Heart left ventricle (tissue), 16 donors: ENCODE measurements around the gene PODXL2. TPM values are rescaled to one million over a fixed set of nuclear protein-coding genes. Genes with fewer than 3 reads are reported as not detected.

Experiments used
- ATAC-seq, 4 donors: fragments of 200-7000 bp; cut with Tn5 transposase; one replicate each; pipeline ENCODE4 v1.9.1; 2020 to 2022; ENCODE audit warnings: moderate library complexity in 4 of 4, mild to moderate bottlenecking in 3 of 4, moderate number of reproducible peaks in 1 of 4
- DNase-seq, 5 donors: peaks; one replicate each; pipeline ENCODE4 v3.0.0-alpha.2; 2020
- H3K27ac ChIP-seq, 12 donors: fragments of 200-600 bp; sonication (generic) in 4 of 12; one replicate each; pipeline versions ENCODE4 v1.5.0 to v1.8.0; 2016 to 2022; ENCODE audit warnings: mild to moderate bottlenecking in 2 of 12
- H3K27me3 ChIP-seq, 9 donors: fragments of 200-600 bp; sonication (generic) in 2 of 9; one replicate each; pipeline versions ENCODE4 v1.5.1 to v1.8.0; 2016 to 2022; ENCODE audit warnings: mild to moderate bottlenecking in 3 of 9
- H3K36me3 ChIP-seq, 9 donors: fragments of 200-600 bp; sonication (generic) in 2 of 9; one replicate each; pipeline versions ENCODE4 v1.5.0 to v1.8.0; 2018 to 2022; ENCODE audit warnings: mild to moderate bottlenecking in 2 of 9
- H3K4me1 ChIP-seq, 12 donors: fragments of 200-600 bp; sonication (generic) in 4 of 12; one replicate each; pipeline versions ENCODE4 v1.5.0 to v1.8.0; 2016 to 2022; ENCODE audit warnings: mild to moderate bottlenecking in 3 of 12
- H3K4me3 ChIP-seq, 12 donors: fragments of 200-600 bp; sonication (generic) in 4 of 12; one replicate each; pipeline versions ENCODE4 v1.5.0 to v1.8.0; 2017 to 2022; ENCODE audit warnings: mild to moderate bottlenecking in 9 of 12, moderate library complexity in 4 of 12
- H3K9me3 ChIP-seq, 12 donors: fragments of 200-600 bp; sonication (generic) in 4 of 12; one replicate each; pipeline versions ENCODE4 v1.5.0 to v1.8.0; 2016 to 2022; ENCODE audit warnings: mild to moderate bottlenecking in 1 of 12
- POLR2A ChIP-seq, 2 donors: fragments of 450-650 bp; IDR thresholded peaks; one replicate each; pipeline ENCODE4 v1.6.1; 2017; ENCODE audit warnings: antibody characterized with exemption in 2 of 2, mild to moderate bottlenecking in 2 of 2, moderate library complexity in 2 of 2
- WGBS, 4 donors: extraction: QIAGEN DNeasy Blood & Tissue Kit in 2 of 4; methylation state at CpG; one replicate each; pipeline versions ENCODE4 v1.1.5 to v1.1.7; 2013 to 2018; 5-methylcytosine and 5-hydroxymethylcytosine counted together
- intact Hi-C, 10 donors: fragments of 100-400 bp; cut with DNase I; formaldehyde crosslinking; loops; one replicate each; pipeline versions ENCODE4 v1.11.1 to v1.14.2; 2022
- polyA plus RNA-seq, 2 donors: library from polyadenylated mRNA; stranded (reverse); fragments of 200-250 nt; gene quantifications; one replicate each; pipeline ENCODE4 v1.2.3, GENCODE V29; 2013
- total RNA-seq, 9 donors: library from RNA; depleted of rRNA in 2 of 9; stranded (reverse); fragments of >200 nt in 2 of 9; fragmentation: NEBNext Ultra II Directional in 3 of 9; extraction: Animal tissue kit (Norgen Biotek cat#: 25700) in 3 of 9; gene quantifications; one replicate each; pipeline versions ENCODE4 v1.1.0 to v1.2.4, GENCODE V29; 2016 to 2023
- TF ChIP-seq, protein P1 (sequence below), 12 donors: fragments of 200-600 bp; sonication (generic) in 4 of 12; IDR thresholded peaks; one replicate each; pipeline versions ENCODE4 v1.5.0 to v1.8.0; 2018 to 2022; ENCODE audit warnings: antibody characterized with exemption in 12 of 12, mild to moderate bottlenecking in 5 of 12
- donor health status: ischemic (EF 13 %, LVEDD 7.1; RV severe dilation, severe dysfunction).
- donor health status: healthy with polysubstance abuse.
- donor health status: DM: no; HTN: yes; CAD: no.
- donor health status: DM: no; HTN: no; CAD: no.
- donor health status: ischemic (EF 25% LVEDD 6.9; RV normal size, moderate dysfunction).
- donor health status: ischemic (EF 25% LVEDD 5.7; RV mildly dilated, moderate dysfunction).
- donor health status: healthy.
- donor health status: DM: yes; HTN: yes; CAD: no.
- donor health status: ischemic (EF 35%, LVEDD 5.7; RV mildly dilated, moderate dysfunction).
- donor health status: nonischemic (EF 11% LVEDD 7.7; RV severe dilation, severe dysfunction).
- donor health status: DM: yes; HTN: yes; CAD: no.
- donor health status: PGD.
- donor health status: ischemic (EF 29% LVEDD 5.4; RV normal size, mild dysfunction).
- donor health status: nonischemic (EF 23%, LVEDD 6.1; RV moderate dilation, normal function).

The PODXL2 gene
- total and polyA plus RNA-seq, 11 donors = 0.72 to 4.1 (median 2.1) TPM

DNA sequence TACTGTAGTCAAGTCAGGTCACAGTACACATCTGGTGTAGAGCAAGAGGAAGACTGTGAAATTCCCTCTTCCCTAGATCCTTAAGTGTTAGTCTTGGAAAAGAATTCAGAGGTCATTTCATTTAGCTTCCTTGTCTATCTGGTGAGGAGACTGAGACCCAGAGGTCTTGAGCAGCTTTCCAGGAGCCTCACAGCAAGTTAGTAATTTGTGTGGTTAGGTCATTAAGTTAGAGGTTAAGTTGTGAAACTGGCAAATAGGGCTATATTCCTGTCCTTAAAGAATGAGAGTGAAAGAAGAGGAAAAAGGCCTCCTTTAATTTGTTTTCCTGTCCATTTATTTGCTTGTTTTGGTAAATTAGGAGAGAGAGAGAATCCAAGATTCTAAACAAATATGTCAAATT is 9.0 kb downstream of the PODXL2 start:
- Histone ChIP-seq H3K4me3 (no peak overlapping the region), H3K36me3 (no peaks in the 10 kb centered on the region), H3K4me1 (no peaks in the 10 kb centered on the region), H3K27ac (no peak overlapping the region), H3K27me3 (no peaks in the 10 kb centered on the region), H3K9me3 (no peaks in the 10 kb centered on the region)
- intact Hi-C loops = no loop called here
- ATAC-seq (no peak), DNase-seq (no peak)
- TF ChIP-seq, protein P1, sequence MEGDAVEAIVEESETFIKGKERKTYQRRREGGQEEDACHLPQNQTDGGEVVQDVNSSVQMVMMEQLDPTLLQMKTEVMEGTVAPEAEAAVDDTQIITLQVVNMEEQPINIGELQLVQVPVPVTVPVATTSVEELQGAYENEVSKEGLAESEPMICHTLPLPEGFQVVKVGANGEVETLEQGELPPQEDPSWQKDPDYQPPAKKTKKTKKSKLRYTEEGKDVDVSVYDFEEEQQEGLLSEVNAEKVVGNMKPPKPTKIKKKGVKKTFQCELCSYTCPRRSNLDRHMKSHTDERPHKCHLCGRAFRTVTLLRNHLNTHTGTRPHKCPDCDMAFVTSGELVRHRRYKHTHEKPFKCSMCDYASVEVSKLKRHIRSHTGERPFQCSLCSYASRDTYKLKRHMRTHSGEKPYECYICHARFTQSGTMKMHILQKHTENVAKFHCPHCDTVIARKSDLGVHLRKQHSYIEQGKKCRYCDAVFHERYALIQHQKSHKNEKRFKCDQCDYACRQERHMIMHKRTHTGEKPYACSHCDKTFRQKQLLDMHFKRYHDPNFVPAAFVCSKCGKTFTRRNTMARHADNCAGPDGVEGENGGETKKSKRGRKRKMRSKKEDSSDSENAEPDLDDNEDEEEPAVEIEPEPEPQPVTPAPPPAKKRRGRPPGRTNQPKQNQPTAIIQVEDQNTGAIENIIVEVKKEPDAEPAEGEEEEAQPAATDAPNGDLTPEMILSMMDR (IDR thresholded peaks at IDR 0.05) = no peak
- TF ChIP-seq POLR2A (IDR thresholded peaks at IDR 0.05) = no peak

DNA sequence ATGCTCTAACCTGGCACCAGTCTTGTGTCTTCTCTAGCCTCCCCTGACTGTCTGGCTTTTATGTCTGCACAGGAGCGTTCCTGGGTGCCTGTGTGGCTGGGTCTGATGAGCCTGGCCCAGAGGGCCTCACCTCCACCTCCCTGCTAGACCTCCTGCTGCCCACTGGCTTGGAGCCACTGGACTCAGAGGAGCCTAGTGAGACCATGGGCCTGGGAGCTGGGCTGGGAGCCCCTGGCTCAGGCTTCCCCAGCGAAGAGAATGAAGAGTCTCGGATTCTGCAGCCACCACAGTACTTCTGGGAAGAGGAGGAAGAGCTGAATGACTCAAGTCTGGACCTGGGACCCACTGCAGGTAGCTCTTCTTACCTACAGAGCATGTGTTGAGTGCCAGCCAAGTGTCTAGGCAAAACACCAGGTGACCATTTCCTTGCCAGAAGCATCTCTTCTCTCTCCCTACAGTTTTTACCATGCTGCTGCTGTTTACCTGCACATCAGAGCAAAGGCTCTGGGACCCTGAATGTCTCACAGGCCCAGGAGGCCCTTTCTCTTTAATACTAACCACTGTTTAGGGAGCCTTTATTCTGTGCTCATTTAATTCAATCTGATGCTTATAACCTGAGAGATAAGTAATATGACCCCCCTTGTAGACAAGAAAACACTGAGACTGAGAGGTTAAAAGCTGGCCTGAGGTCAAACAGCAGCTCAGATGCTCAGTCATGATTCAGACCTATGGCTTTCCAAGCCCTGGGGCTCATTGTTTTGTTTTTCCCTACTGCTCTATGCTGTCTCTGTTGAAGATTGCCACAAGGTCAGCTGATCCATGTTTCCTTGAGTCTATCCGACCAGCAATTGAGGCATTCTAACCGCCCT is 10.4 kb downstream of the PODXL2 start:
- TF ChIP-seq, protein P1 (IDR thresholded peaks at IDR 0.05) = no peak
- TF ChIP-seq POLR2A (IDR thresholded peaks at IDR 0.05) = no peak
- intact Hi-C loops = no loop called here
- DNase-seq (no peak), ATAC-seq (no peak)
- Histone ChIP-seq H3K4me3 (no peak overlapping the region), H3K4me1 (no peaks in the 10 kb centered on the region), H3K27ac (no peak overlapping the region), H3K9me3 (no peaks in the 10 kb centered on the region), H3K36me3 (no peaks in the 10 kb centered on the region), H3K27me3 (no peaks in the 10 kb centered on the region)
- WGBS, 4 donors = 83 to 100% (median 95%) methylated on average over 4 to 5 of the region's 5 CpGs

DNA sequence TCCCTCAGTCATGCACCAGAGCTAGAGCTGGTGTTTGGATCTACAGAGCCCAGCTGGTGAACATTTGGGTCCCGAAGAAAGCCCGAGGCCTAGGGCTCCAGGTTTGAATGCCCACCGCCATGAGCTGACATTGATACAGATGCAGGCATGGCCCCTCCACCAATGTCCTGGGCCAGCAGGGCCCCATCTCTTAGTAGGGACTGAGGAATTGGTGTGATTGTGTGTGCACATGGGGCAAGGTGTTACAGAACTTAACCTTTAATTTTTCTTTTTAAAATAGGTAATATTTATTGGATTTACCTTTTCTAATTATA is 11.0 kb downstream of the PODXL2 start:
- H3K4me3 ChIP-seq = no peak overlapping the region
- ATAC-seq (no peak), DNase-seq (no peak)
- no peak overlapping the region for H3K27ac ChIP-seq
- intact Hi-C loops = no loop called here
- no peaks in the 10 kb centered on the region for H3K27me3 ChIP-seq
- TF ChIP-seq POLR2A (IDR thresholded peaks at IDR 0.05) = no peak
- TF ChIP-seq, protein P1 (IDR thresholded peaks at IDR 0.05) = no peak
- H3K36me3 ChIP-seq = no peaks in the 10 kb centered on the region
- H3K4me1 ChIP-seq = no peaks in the 10 kb centered on the region
- 93 to 99% (median 97%) methylated on average over 3 of the region's 3 CpGs for WGBS, 4 donors
- H3K9me3 ChIP-seq = no peaks in the 10 kb centered on the region

DNA sequence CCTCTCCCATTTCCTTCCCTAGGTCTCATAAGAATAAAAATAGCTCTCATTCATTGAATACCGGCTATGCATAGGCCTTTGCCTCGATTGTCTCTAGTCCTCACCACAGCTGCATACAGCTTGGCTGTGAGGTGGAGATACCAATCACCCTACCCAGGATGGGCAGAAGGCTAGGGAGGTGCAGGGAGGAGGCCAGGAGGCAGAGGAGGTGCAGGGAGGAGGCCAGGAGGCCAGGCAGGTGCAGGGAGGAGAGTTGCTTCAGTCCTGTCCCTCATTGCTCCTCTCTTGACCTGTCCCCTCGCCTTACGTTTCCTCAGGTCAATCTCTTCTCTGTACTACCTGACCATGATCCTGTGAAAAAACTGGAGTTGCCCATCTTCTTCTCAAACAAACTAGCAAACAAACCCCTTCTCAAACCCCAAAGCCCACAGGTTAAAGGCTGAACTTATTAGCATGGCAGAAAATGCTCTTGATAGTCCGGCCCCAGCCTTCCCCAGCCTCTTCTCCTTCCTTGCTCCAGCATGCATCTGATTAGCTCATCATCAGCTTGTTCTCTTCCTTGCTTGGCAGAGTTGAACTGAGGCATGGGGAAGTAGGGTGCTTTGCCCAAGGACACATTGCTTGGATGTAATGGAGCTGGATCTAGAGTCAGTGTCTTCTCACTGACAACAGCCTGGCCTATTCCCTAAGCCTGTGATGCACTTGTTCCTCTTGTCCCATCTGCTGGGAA is 15.8 kb downstream of the PODXL2 start:
- Histone ChIP-seq H3K27ac (no peak overlapping the region), H3K27me3 (no peaks in the 10 kb centered on the region), H3K4me1 (no peaks in the 10 kb centered on the region), H3K9me3 (no peaks in the 10 kb centered on the region), H3K4me3 (no peak overlapping the region), H3K36me3 (no peaks in the 10 kb centered on the region)
- TF ChIP-seq POLR2A (IDR thresholded peaks at IDR 0.05) = no peak
- TF ChIP-seq, protein P1 (IDR thresholded peaks at IDR 0.05) = no peak
- WGBS, 4 donors = 68 to 79% (median 74%) methylated on average over 5 of the region's 5 CpGs
- intact Hi-C loops = no loop called here
- no peak for DNase-seq
- ATAC-seq = no peak
